Measurements from ENCODE around the gene FFAR3.
A peak's percentile ranks its signal among the peaks of the same experiment; 100 is the strongest.

Gene FFAR3, protein sequence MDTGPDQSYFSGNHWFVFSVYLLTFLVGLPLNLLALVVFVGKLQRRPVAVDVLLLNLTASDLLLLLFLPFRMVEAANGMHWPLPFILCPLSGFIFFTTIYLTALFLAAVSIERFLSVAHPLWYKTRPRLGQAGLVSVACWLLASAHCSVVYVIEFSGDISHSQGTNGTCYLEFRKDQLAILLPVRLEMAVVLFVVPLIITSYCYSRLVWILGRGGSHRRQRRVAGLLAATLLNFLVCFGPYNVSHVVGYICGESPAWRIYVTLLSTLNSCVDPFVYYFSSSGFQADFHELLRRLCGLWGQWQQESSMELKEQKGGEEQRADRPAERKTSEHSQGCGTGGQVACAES

DNA sequence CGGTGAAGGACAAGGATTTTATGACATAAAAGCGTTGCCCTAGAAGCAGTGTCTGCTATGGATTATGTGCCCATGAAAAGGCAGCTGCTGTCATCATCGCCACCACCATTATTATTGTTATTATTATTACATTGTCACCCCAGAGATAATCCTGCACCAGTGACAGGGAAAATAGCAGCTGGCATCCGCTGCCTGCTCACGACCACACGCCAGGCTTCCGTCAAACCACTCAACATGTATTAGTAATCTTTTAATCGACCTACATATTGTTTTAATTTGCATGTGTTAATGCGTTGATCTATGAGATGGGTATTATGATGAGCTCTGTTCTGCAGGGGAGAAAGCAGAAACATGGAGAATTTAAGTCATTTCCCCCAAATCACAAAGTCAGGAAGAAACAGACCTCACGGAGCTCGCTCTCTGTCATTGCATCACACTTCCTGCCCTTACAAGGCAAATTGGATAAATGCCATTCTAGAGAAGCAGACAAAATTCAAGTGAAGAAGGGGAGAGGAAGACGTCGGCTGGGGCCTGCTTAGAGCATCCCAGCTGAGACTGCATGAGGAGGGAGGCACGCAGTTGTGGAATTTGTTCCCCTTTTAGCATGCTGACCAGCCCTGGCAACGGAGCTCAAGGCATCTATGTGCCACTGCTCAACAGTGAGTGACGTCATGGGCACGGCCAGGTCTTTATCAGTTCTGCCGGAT lies at the start of gene FFAR3:
Gene FFAR3, plus strand, starts transcription at position 594 of the 707 bp plus-strand sequence. CDS start 431 bp downstream, outside the sequence.
- peak; percentile 31 to 57 for DNase-seq

DNA sequence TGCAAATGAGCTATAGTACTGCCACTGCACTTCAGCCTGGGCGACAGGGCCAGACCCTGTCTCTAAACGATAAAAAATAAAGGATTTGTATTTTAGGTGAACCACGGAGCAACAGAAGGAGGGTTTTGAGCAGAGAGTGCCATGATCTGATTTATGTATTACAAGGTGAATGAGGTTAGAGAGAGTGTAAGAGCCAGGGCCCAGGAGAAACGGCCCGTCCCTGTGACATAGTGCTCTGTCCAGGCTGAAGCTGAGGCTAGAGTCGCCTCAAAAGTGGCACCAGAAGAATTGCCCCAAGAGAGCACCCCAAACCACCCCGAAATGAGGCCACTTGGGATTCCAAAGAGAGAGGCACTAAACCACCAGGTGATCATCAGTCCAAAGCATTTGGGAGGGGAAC lies 49.4 kb upstream of the FFAR3 start:
- no peak for DNase-seq

- no peak for DNase-seq
These were observed 48.6 kb upstream of the FFAR3 start for GRCh38 chr19:35309481-35310279.

DNA sequence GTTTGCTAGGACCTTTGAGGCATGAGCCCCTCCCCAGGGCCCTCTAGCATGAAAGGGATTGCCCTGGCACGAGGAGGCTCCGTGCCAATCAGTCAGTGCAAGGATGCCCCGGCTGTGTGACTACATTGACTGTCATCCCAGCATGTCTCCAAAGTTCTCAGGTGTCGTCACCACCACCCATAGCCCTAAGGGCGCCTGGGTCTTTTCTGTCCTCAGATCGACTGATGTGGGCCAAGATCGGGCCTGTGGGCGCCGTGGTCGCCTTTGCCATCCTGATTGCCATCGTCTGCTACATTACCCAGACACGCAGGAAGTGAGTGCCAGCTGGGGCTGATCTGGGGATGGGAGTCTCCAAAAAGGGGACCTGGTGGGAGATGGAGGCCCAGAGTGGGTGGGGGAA lies 47.9 kb upstream of the FFAR3 start:
- no peak for DNase-seq

- DNase-seq: no peak
These were observed 47.3 kb upstream of the FFAR3 start for GRCh38 chr19:35310811-35311465.

DNA sequence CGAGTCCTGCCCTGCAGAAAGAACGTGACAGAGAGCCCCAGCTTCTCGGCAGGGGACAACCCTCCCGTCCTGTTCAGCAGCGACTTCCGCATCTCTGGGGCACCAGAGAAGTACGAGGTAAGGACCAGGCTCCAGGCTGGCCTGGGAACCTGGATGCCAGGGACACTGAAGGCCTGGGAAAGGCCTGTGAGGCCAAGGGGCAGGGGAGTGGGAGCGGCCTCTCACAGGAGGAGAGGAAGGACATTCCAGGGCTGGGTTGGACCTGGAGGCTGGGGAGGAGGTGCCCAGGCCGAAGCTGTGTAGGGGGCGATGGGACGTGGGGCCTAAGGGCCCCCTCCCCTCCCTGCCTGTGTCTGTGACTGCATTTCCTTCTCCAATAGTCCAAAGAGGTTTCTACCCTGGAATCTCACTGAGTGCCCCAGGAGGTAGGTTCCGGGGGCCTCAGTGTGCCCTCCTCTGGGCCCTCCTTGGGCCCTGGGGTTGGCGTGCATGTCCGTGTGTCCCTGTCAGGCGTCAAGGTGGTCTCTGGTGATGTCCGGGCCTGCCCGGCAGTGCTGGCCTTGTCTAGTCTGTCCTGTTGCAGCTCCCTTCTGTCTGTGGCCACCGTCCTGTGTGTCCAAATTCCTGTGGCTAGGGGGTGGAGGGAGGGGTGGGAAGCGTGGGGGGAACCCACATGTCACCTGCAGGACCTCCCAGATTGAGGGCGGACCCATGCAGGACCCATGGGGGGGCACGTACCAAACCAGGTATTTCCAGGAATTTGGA lies 46.2 kb upstream of the FFAR3 start:
- no peak for DNase-seq

GRCh38 chr19:35313587-35313986 lies 44.7 kb upstream of the FFAR3 start:
- DNase-seq: no peak

DNA sequence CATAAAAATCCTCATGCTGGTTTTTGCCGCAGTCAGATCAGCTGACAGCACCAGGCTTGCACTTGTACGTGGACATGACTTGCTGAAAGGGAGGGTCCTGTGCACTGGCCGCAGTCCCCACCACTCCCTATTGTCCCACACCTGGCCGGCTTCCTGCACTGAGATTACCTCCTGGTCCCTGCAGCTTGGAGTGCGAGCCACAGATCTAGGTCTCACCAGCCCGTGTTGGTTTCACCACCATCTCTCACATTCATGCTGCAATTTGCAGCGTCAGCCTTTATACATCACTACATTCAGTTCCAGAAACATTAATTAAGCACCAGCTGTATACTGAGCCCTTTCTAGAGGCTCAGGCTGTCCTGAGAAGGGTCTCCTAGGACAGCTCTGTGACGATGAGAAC lies 44.2 kb upstream of the FFAR3 start:
- no peak for DNase-seq

- no peak for DNase-seq
These were observed 43.3 kb upstream of the FFAR3 start for GRCh38 chr19:35314858-35315470.

DNA sequence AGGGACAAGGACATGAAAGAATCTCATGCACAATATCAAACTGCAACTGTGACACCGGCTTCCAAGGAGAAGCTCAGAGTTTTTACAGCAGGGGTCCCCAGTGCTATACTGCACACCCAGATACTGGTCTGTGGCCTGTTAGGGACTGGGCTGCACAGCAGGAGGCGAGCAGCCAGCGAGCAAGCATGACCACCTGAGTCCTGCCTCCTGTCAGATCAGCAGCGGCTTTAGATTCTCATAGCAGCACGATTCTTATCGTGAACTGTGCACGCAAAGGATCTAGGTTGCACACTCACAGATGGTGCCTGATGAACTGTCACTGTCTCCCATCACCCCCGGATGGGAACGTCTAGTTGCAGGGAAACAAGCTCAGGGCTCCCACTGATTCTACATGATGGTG lies 42.4 kb upstream of the FFAR3 start:
- no peak for DNase-seq

DNA sequence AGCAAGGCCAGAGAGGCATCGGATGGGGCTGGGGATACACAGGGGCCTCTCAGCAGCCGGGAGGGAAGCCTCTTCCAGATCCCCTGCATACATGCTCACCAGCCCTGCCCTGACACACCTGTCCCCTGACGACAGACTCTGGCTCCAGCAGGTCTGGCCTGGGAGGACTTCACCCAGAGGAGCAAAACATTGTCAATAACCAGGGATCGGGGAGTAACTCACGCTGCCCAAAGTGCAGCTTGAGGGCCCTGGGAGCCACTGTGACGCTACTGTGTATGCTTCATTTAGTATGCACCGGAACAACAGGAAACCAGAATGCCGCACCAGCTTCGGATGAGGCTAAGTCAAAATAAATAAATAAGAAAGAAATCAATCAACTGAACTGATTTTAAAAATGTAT lies 41.7 kb upstream of the FFAR3 start:
- no peak for DNase-seq

GRCh38 chr19:35317464-35318043 lies 40.7 kb upstream of the FFAR3 start:
- no peak for DNase-seq

- no peak for DNase-seq
These were observed 39.4 kb upstream of the FFAR3 start for GRCh38 chr19:35318679-35319448.

GRCh38 chr19:35320065-35320713 lies 38.1 kb upstream of the FFAR3 start:
- no peak for DNase-seq

DNA sequence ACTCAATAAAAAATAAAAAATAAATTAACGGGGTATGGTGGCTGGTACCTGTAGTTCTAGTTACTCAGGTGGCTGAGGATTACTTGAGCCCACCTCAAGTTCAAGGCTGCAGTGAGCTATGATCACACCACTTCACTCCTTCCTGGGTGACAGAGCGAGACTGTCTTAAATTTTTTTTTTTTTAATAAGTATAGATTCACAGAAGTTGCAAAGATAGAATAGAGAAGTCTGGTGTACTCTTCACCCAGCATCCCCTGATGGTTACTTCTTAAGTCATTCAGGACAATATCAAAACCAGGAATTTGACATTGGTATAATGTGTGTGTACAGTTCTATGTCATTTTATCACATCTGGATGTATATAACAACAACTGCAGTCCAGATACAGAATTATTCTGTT lies 37.0 kb upstream of the FFAR3 start:
- no peak for DNase-seq

GRCh38 chr19:35322014-35322413 lies 36.2 kb upstream of the FFAR3 start:
- no peak for DNase-seq

DNA sequence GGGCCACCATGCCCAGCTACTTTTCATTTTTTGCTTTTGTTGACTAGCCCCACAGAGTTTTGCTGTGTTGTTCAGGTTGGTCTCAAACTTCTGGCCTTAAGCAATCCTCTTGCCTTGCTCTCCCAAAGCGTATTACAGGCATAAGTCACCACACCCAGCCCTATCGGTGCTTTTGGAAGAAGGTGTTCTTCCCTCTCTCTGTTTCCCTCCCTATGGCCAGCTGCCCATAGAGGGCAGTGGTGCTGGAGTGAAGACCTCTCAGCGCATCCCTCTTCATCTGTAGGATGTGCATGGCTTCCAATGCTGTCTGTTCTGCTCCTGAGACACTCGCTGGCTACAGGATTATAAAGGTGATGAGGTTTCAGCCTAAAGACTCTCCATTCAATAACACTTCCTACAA lies 30.6 kb upstream of the FFAR3 start:
- DNase-seq: peak in 1 of 2 experiments; percentile 20

GRCh38 chr19:35328851-35329285 lies 29.4 kb upstream of the FFAR3 start, which contains the start of gene CD22:
Gene CD22, plus strand, starts transcription at chr19:35329187. Its CDS starts 2,854 bp downstream, at chr19:35332041.
- DNase-seq: no peak

- no peak for DNase-seq
These were observed 28.9 kb upstream of the FFAR3 start for GRCh38 chr19:35329323-35329722.

DNA sequence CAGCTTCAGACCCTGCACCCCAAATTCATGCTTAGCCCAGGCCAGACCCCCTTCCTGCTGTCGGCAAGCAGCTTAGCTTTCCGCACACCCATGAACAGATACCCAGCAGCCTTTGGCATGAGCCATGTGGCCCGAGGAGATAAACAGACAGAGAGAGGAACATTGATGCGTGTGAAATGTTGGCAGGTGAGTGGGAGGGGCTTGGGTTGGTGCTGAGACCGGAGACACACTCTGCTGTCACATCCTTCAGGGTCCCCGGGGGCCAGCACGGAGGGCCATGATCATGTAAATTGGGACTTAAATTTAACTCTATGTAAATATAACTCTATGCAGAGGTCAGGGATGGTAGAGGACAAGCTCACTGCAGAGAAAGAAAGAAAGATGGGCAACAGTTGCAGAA lies 27.8 kb upstream of the FFAR3 start:
- no peak for DNase-seq

All from NCI-H524 (cell line).